ENCODE results near the gene BARD1.

Gene BARD1

DNA sequence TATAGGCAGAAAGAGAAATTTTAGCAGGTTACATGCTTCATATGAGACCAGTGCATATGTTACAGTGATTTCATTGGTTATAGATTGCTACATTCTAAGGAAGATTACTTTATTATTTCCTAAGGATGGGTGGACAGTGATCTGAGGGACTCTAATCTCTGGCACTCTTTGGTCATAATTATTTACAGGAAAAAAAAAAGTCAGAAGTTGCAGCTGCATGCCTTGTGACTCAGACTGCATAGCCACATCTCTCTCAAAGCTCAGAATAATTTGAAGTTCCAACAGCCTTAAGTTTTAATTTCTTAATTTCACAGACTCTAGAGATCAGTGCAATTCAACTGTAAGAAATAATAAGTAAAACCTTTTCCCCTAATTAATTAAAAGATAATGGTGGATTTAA lies 27.1 kb upstream of the BARD1 start:
- Histone ChIP-seq H3K4me2 (ENCODE audit: insufficient read depth, low read length) (no peak overlapping the region), H3K4me3 (ENCODE audit: low read depth in 1 of 2, low read length in 2 of 2) (no peak overlapping the region), H3K79me2 (ENCODE audit: insufficient read depth, low read length) (no peaks in the 10 kb centered on the region), H4K20me1 (ENCODE audit: insufficient read depth, low read length) (no peaks in the 10 kb centered on the region), H3K4me1 (ENCODE audit: insufficient read depth, low read length) (no peaks in the 10 kb centered on the region), H3K27ac (ENCODE audit: low read length) (no peak overlapping the region), H3K27me3 (ENCODE audit: insufficient read depth, low read length, poor library complexity) (no peaks in the 10 kb centered on the region), H3K9ac (ENCODE audit: low read depth, low read length) (no peak overlapping the region), H3K36me3 (ENCODE audit: insufficient read depth, low read length) (no peaks in the 10 kb centered on the region), H2AFZ (ENCODE audit: low read depth, low read length) (no peak overlapping the region), H3K9me3 (ENCODE audit: insufficient read depth, low read length, severe bottlenecking) (no peaks in the 10 kb centered on the region)
- no peak for ATAC-seq (ENCODE audit: insufficient read depth, low read depth)
- TF ChIP-seq, protein P1, sequence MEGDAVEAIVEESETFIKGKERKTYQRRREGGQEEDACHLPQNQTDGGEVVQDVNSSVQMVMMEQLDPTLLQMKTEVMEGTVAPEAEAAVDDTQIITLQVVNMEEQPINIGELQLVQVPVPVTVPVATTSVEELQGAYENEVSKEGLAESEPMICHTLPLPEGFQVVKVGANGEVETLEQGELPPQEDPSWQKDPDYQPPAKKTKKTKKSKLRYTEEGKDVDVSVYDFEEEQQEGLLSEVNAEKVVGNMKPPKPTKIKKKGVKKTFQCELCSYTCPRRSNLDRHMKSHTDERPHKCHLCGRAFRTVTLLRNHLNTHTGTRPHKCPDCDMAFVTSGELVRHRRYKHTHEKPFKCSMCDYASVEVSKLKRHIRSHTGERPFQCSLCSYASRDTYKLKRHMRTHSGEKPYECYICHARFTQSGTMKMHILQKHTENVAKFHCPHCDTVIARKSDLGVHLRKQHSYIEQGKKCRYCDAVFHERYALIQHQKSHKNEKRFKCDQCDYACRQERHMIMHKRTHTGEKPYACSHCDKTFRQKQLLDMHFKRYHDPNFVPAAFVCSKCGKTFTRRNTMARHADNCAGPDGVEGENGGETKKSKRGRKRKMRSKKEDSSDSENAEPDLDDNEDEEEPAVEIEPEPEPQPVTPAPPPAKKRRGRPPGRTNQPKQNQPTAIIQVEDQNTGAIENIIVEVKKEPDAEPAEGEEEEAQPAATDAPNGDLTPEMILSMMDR (IDR thresholded peaks at IDR 0.05; ENCODE audit: borderline replicate concordance, extremely low read depth, low read length, poor library complexity, severe bottlenecking): no peak
- DNase-seq: no peak

DNA sequence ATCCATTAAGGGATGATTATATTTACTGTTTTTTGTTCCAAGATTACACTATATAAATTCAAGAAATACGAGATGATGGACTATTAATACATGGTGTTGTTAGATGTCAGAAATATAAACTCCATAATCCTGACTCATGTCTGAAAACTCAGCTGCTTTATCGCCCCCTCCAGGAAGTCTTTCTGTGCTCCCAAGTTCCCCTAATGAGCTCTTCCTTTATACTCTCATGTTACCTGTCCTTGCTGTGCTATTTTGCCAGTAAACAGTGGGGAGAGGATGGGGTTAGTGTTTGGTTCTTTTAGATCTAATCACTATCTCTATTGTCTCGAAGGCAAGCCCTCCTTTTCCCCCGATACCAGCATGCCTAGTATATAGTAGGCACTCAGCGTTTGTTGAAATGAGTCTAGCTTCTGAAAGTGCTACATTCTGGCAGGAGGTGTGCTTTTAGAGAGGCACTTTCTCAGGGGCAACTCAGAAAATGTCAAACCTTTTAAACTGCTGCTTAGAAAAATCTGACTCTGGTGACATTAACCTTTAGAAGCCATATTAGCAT lies 21.4 kb upstream of the BARD1 start:
- Histone ChIP-seq H3K9me3 (ENCODE audit: insufficient read depth, low read length, severe bottlenecking) (no peaks in the 10 kb centered on the region), H4K20me1 (ENCODE audit: insufficient read depth, low read length) (no peaks in the 10 kb centered on the region), H3K36me3 (ENCODE audit: insufficient read depth, low read length) (no peaks in the 10 kb centered on the region), H3K27ac (ENCODE audit: low read length) (no peak overlapping the region), H3K9ac (ENCODE audit: low read depth, low read length) (no peak overlapping the region), H2AFZ (ENCODE audit: low read depth, low read length) (no peak overlapping the region), H3K27me3 (ENCODE audit: insufficient read depth, low read length, poor library complexity) (no peaks in the 10 kb centered on the region), H3K4me1 (ENCODE audit: insufficient read depth, low read length) (no peaks in the 10 kb centered on the region), H3K4me2 (ENCODE audit: insufficient read depth, low read length) (no peak overlapping the region), H3K79me2 (ENCODE audit: insufficient read depth, low read length) (no peaks in the 10 kb centered on the region), H3K4me3 (ENCODE audit: low read depth in 1 of 2, low read length in 2 of 2) (no peak overlapping the region)
- 0 out of 3 replicates have a peak, but pooled peaks have one; percentile 45 for ATAC-seq (ENCODE audit: insufficient read depth, low read depth)
- TF ChIP-seq EZH2 (IDR thresholded peaks at IDR 0.05; ENCODE audit: borderline replicate concordance, low read depth, low read length, severe bottlenecking): no peak
- TF ChIP-seq, protein P1 (IDR thresholded peaks at IDR 0.05; ENCODE audit: borderline replicate concordance, extremely low read depth, low read length, poor library complexity, severe bottlenecking): peak; percentile 50
- no peak for DNase-seq

- H3K4me2 ChIP-seq (ENCODE audit: insufficient read depth, low read length): no peak overlapping the region
- H3K27me3 ChIP-seq (ENCODE audit: insufficient read depth, low read length, poor library complexity): no peaks in the 10 kb centered on the region
- no peak for ATAC-seq (ENCODE audit: insufficient read depth, low read depth)
- no peak overlapping the region for H3K9ac ChIP-seq (ENCODE audit: low read depth, low read length)
- no peak for DNase-seq
- no peak overlapping the region for H3K4me3 ChIP-seq (ENCODE audit: low read depth in 1 of 2, low read length in 2 of 2)
- H3K27ac ChIP-seq (ENCODE audit: low read length): no peak overlapping the region
- no peak overlapping the region for H2AFZ ChIP-seq (ENCODE audit: low read depth, low read length)
- no peaks in the 10 kb centered on the region for H3K79me2 ChIP-seq (ENCODE audit: insufficient read depth, low read length)
- no peak for TF ChIP-seq EZH2 (IDR thresholded peaks at IDR 0.05; ENCODE audit: borderline replicate concordance, low read depth, low read length, severe bottlenecking)
- TF ChIP-seq, protein P1 (IDR thresholded peaks at IDR 0.05; ENCODE audit: borderline replicate concordance, extremely low read depth, low read length, poor library complexity, severe bottlenecking): no peak
- no peaks in the 10 kb centered on the region for H4K20me1 ChIP-seq (ENCODE audit: insufficient read depth, low read length)
- H3K36me3 ChIP-seq (ENCODE audit: insufficient read depth, low read length): no peaks in the 10 kb centered on the region
- H3K9me3 ChIP-seq (ENCODE audit: insufficient read depth, low read length, severe bottlenecking): no peaks in the 10 kb centered on the region
- peaks cover 1% of the 10 kb centered on the region; the same call in 1 of the 2 replicates for H3K4me1 ChIP-seq (ENCODE audit: insufficient read depth, low read length)
These were observed 6.6 kb upstream of the BARD1 start for GRCh38 chr2:214816008-214816533.
